ENCODE data around the gene MLC1.

MLC1 gene

GRCh38 chr22:50057278-50058060 lies 27.8 kb downstream of the MLC1 start:
- DNase-seq: no peak

GRCh38 chr22:50056214-50056972 lies 28.8 kb downstream of the MLC1 start:
- DNase-seq: no peak

GRCh38 chr22:50053861-50054260 lies 31.4 kb downstream of the MLC1 start:
- DNase-seq: no peak

GRCh38 chr22:50051930-50052329 lies 33.3 kb downstream of the MLC1 start:
- DNase-seq: no peak

GRCh38 chr22:50049299-50050195 lies 35.7 kb downstream of the MLC1 start:
- no peak for DNase-seq

GRCh38 chr22:50048836-50049235 lies 36.4 kb downstream of the MLC1 start:
- DNase-seq: no peak

- DNase-seq: no peak
Observed at GRCh38 chr22:50048061-50048765, 37.0 kb downstream of the MLC1 start.

GRCh38 chr22:50047346-50047745 lies 37.9 kb downstream of the MLC1 start:
- DNase-seq: no peak

GRCh38 chr22:50046481-50047245 lies 38.6 kb downstream of the MLC1 start:
- no peak for DNase-seq

GRCh38 chr22:50046019-50046415 lies 39.2 kb downstream of the MLC1 start:
- DNase-seq: no peak

- DNase-seq: no peak
Observed at GRCh38 chr22:50045211-50046018, 39.8 kb downstream of the MLC1 start.

- DNase-seq: no peak
Observed at GRCh38 chr22:50044485-50045118, 40.6 kb downstream of the MLC1 start.

- no peak for DNase-seq
Observed at GRCh38 chr22:50041361-50042065, 43.7 kb downstream of the MLC1 start.

- DNase-seq: no peak
Observed at GRCh38 chr22:50040717-50041116, 44.5 kb downstream of the MLC1 start.

GRCh38 chr22:50039669-50040443 lies 45.4 kb downstream of the MLC1 start:
- DNase-seq: no peak

GRCh38 chr22:50035976-50036724 lies 49.1 kb downstream of the MLC1 start:
- no peak for DNase-seq

GRCh38 chr22:50035131-50035881 lies 49.9 kb downstream of the MLC1 start:
- DNase-seq: no peak
